GM10266 (cell line): ENCODE measurements around the gene ACTR3C.

Experiments used
- DNase-seq: peaks from one replicate; pipeline ENCODE4 v3.0.0; 2012; ENCODE audit errors: extremely low spot score
- CTCF ChIP-seq: IDR thresholded peaks from 2 replicates; pipeline ENCODE4 v1.5.1; 2012; ENCODE audit warnings: mild to moderate bottlenecking, low read depth; ENCODE audit not compliant: control insufficient read depth, insufficient read depth; ENCODE audit errors: missing control alignments

Gene ACTR3C

DNA sequence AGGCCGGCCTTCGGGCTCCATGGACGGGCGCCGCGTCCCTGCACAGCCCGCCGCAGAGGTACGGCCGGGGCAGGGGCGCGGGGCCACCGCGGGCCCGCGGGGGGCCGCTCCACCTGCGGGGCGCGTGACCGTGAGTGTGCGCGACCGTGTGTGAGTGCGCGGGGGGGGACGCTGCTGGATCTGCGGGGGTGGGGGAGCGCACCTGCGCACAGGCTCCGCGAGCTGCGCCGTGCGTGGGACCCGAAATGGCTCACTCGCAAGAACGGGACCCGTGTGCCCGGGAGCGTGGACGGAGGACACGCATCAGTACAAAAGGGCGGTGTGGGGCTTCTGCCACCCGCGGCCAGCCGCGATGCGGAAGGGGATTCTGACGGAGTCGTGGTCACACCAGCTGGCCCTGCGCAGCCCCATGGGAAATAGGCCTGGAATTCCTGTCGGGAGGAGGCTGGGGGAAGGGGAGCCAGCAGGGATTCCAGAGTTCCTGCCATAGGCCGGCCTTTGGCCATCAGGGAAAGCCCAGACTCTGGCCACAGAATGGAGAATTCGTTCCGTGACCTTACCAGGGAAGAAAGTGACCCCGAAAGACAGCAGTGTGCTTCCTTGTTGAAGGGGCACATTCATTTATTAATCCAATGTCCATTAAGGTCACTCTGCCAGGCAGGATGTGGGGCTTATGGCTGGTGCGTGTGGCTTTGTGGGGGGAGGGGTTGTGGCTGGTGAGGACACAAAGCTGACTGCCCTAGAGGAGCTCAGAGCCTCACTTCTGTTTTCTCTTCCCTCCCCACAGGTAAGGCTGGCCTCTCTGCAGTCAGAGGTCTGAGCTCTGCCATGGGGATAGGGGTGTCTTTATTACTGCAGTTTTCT is 45.8 kb upstream of the ACTR3C start:
- no peak for TF ChIP-seq CTCF
- peak; percentile 80 for DNase-seq

DNA sequence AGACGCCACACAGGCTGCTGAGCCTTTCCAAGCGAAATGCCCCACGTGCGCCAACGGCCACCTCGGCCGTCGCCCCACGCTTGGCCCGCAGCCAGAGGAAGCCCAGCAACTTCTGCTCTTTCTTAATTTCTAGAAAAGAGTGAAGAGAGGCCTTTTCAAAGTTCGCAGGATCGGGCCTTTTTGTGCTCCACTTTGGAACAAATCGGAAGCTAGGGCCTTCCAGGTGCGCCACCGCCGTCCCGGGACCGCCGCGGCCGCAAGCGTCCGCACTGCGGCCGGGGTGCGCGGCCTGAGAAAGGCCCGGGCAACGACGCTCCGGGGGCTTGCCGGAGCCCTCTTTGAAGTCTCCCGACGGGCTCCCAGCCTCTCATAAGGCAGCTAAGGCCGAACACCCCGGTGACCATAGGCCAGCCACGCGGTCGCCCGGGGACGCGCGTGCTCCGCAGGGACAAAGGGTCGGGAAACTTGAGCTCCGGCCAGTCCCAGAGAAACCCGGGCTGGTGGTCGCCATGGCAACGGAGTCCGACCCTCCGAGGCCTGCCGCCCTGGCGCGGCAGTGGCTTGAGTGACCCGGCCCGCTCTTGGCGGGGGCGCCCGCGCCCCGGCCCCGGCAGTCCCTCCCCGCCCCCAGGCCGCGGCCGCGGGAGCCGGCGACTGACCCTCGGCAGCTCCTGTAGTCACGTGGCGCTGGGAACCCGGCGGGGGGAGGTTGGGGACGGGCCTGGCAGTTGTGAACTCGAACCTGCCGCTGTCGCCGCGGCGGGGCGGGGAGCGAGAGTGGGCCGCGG is 44.9 kb upstream of the ACTR3C start, which contains the start of gene REPIN1:
Gene REPIN1, plus strand, starts transcription at position 727 of the 788 bp plus-strand sequence. CDS start 890 bp downstream, outside the sequence.
- DNase-seq: peak; percentile 94
- TF ChIP-seq CTCF: no peak

DNA sequence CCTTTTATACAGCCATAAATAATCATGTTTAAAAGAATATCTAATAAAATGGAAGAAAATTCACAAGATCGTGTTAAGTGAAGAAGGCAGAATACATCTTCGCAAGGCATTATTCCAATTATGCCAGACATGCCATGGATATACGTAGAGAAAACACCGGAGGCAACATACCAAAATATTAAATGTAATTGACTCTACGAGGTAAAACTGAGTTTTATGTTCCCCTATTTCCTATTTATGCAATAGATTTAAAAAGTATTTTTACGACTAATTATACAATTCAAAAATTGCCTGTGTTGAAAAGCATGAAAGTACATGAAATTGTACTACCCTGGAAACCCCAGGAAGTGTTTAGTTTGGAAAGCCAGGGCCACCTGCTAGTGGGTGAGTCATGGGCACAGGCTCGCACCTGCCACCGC is 44.3 kb upstream of the ACTR3C start:
- DNase-seq: no peak
- no peak for TF ChIP-seq CTCF

- no peak for DNase-seq
- TF ChIP-seq CTCF: no peak
Observed at GRCh38 chr7:150365673-150366398, 42.5 kb upstream of the ACTR3C start.

DNA sequence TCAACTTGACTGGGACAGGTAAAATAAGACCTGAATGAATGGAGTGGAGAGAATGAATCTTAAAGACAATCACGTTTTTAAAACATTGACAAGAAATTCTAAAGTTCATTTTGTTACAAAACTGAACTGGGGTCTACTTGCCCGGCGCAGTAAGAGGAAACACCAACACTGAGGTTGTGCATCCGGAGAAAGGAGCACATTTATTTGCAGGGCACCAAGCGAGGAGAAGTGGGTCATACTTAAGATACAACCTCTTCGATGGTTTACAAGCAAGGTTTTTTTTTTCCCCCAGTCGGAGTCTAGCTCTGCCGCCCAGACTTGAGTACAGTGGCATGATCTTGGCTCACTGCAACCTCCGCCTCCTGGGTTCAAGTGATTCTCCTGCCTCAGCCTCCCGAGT is 41.8 kb upstream of the ACTR3C start:
- DNase-seq: no peak
- no peak for TF ChIP-seq CTCF

DNA sequence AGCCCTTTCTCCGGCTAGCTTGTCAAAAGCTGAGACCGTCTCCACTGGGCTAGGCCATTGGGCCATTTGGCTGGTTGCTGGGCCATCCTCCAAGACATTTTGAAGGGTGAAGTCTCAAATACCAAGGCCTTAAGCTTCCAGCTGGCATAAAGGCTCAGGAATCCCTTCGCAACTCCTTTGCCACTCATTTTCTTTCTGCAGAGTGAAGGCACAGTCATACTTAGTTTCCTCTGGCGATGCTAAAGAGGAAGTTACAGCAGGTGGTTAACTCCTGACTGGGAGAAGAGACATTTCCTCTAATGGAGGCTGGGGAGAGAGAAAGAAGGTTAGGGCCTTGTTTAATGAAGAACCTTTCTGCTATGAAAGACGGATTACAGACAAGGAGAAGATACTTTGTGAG is 40.5 kb upstream of the ACTR3C start:
- no peak for DNase-seq
- TF ChIP-seq CTCF: no peak
